Measurements from ENCODE around the gene NCOR2.
A peak's percentile ranks its signal among the peaks of the same experiment; 100 is the strongest.

NCOR2 gene

GRCh38 chr12:124539084-124540041 lies 28.0 kb downstream of the NCOR2 start:
- Histone ChIP-seq H3K9ac (ENCODE audit: insufficient read length, low read depth) (peak overlapping the region; percentile 6), H3K9me3 (ENCODE audit: insufficient read depth, low read length) (no peaks in the 10 kb centered on the region; the same call in 1 of the 2 replicates), H3K27me3 (ENCODE audit: insufficient read depth, insufficient read length) (no peaks in the 10 kb centered on the region), H3K36me3 (ENCODE audit: insufficient read depth, insufficient read length, low read length) (peaks cover 41% of the 10 kb centered on the region), H3K4me3 (ENCODE audit: insufficient read length, low read depth) (no peak overlapping the region), H3K4me1 (ENCODE audit: insufficient read depth, insufficient read length) (peaks cover 44% of the 10 kb centered on the region)
- DNase-seq (ENCODE audit: low read depth, low spot score) = no peak
- TF ChIP-seq ZNF274 (IDR thresholded peaks at IDR 0.05; ENCODE audit: low read depth, low read length) = no peak
- TF ChIP-seq YY1 (IDR thresholded peaks at IDR 0.05; ENCODE audit: insufficient read depth, insufficient read length) = no peak
- TF ChIP-seq SUZ12 (IDR thresholded peaks at IDR 0.05; ENCODE audit: extremely low read depth, insufficient read depth, insufficient read length) = no peak

GRCh38 chr12:124538194-124539082 lies 29.0 kb downstream of the NCOR2 start:
- Histone ChIP-seq H3K9me3 (ENCODE audit: insufficient read depth, low read length) (no peaks in the 10 kb centered on the region; the same call in 1 of the 2 replicates), H3K9ac (ENCODE audit: insufficient read length, low read depth) (no peak overlapping the region), H3K4me3 (ENCODE audit: insufficient read length, low read depth) (no peak overlapping the region), H3K4me1 (ENCODE audit: insufficient read depth, insufficient read length) (peaks cover 35% of the 10 kb centered on the region), H3K27me3 (ENCODE audit: insufficient read depth, insufficient read length) (no peaks in the 10 kb centered on the region), H3K36me3 (ENCODE audit: insufficient read depth, insufficient read length, low read length) (peaks cover 47% of the 10 kb centered on the region)
- TF ChIP-seq YY1 (IDR thresholded peaks at IDR 0.05; ENCODE audit: insufficient read depth, insufficient read length) = no peak
- TF ChIP-seq SUZ12 (IDR thresholded peaks at IDR 0.05; ENCODE audit: extremely low read depth, insufficient read depth, insufficient read length) = no peak
- TF ChIP-seq ZNF274 (IDR thresholded peaks at IDR 0.05; ENCODE audit: low read depth, low read length) = no peak
- no peak for DNase-seq (ENCODE audit: low read depth, low spot score)

DNA sequence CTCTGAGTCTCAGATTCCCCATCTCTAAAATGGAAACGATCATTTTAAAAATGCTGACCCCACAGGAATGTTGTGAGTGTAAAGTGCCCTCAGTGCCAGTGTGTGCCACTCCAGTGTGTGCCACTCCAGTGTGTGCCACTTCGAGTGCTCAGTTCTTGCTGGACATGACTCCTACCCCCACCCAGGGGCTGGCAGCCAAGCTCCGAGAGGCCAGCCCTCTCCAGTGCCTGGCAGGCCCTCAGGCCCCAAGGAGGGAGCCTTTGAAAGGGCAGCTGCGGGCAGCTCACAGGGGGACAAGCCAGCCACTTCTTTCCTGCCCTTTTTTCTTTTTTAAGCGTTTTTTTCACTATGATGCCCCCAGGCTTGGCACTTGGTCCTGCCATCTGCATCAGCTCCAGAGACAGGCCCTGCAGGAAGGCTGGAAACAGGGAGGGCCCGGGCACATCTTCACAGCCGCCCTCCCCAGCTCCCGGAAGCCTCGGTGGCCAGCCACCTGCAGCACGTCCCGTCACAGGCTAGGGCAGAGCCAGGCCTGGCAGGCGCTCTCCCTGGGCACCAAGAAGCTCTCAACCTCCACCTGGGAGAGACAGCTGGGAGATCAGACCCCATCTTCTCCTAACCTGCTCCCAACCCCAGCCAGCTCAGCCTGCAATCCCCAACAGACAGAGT lies 29.8 kb downstream of the NCOR2 start:
- Histone ChIP-seq H3K4me3 (ENCODE audit: insufficient read length, low read depth) (no peak overlapping the region), H3K9ac (ENCODE audit: insufficient read length, low read depth) (no peak overlapping the region), H3K27me3 (ENCODE audit: insufficient read depth, insufficient read length) (no peaks in the 10 kb centered on the region), H3K36me3 (ENCODE audit: insufficient read depth, insufficient read length, low read length) (peaks cover 47% of the 10 kb centered on the region), H3K4me1 (ENCODE audit: insufficient read depth, insufficient read length) (peaks cover 33% of the 10 kb centered on the region), H3K9me3 (ENCODE audit: insufficient read depth, low read length) (no peaks in the 10 kb centered on the region; the same call in 1 of the 2 replicates)
- DNase-seq (ENCODE audit: low read depth, low spot score) = no peak
- TF ChIP-seq SUZ12 (IDR thresholded peaks at IDR 0.05; ENCODE audit: extremely low read depth, insufficient read depth, insufficient read length) (no peak), YY1 (IDR thresholded peaks at IDR 0.05; ENCODE audit: insufficient read depth, insufficient read length) (no peak), ZNF274 (IDR thresholded peaks at IDR 0.05; ENCODE audit: low read depth, low read length) (no peak)

GRCh38 chr12:124536641-124537040 lies 30.8 kb downstream of the NCOR2 start:
- H3K9ac ChIP-seq (ENCODE audit: insufficient read length, low read depth) = no peak overlapping the region
- peaks cover 33% of the 10 kb centered on the region for H3K4me1 ChIP-seq (ENCODE audit: insufficient read depth, insufficient read length)
- TF ChIP-seq SUZ12 (IDR thresholded peaks at IDR 0.05; ENCODE audit: extremely low read depth, insufficient read depth, insufficient read length) = no peak
- no peak for TF ChIP-seq ZNF274 (IDR thresholded peaks at IDR 0.05; ENCODE audit: low read depth, low read length)
- no peak for TF ChIP-seq YY1 (IDR thresholded peaks at IDR 0.05; ENCODE audit: insufficient read depth, insufficient read length)
- H3K27me3 ChIP-seq (ENCODE audit: insufficient read depth, insufficient read length) = no peaks in the 10 kb centered on the region
- H3K4me3 ChIP-seq (ENCODE audit: insufficient read length, low read depth) = no peak overlapping the region
- no peak for DNase-seq (ENCODE audit: low read depth, low spot score)
- H3K36me3 ChIP-seq (ENCODE audit: insufficient read depth, insufficient read length, low read length) = peaks cover 40% of the 10 kb centered on the region
- no peaks in the 10 kb centered on the region for H3K9me3 ChIP-seq (ENCODE audit: insufficient read depth, low read length)

GRCh38 chr12:124534776-124535740 lies 32.4 kb downstream of the NCOR2 start:
- TF ChIP-seq SUZ12 (IDR thresholded peaks at IDR 0.05; ENCODE audit: extremely low read depth, insufficient read depth, insufficient read length) (no peak), ZNF274 (IDR thresholded peaks at IDR 0.05; ENCODE audit: low read depth, low read length) (no peak), YY1 (IDR thresholded peaks at IDR 0.05; ENCODE audit: insufficient read depth, insufficient read length) (no peak)
- no peak overlapping the region for H3K9ac ChIP-seq (ENCODE audit: insufficient read length, low read depth)
- no peak overlapping the region for H3K4me3 ChIP-seq (ENCODE audit: insufficient read length, low read depth)
- peaks cover 33% of the 10 kb centered on the region for H3K4me1 ChIP-seq (ENCODE audit: insufficient read depth, insufficient read length)
- H3K9me3 ChIP-seq (ENCODE audit: insufficient read depth, low read length) = no peaks in the 10 kb centered on the region
- H3K36me3 ChIP-seq (ENCODE audit: insufficient read depth, insufficient read length, low read length) = peaks cover 47% of the 10 kb centered on the region
- no peak for DNase-seq (ENCODE audit: low read depth, low spot score)
- H3K27me3 ChIP-seq (ENCODE audit: insufficient read depth, insufficient read length) = no peaks in the 10 kb centered on the region

GRCh38 chr12:124533456-124533855 lies 34.0 kb downstream of the NCOR2 start:
- H3K36me3 ChIP-seq (ENCODE audit: insufficient read depth, insufficient read length, low read length) = peaks cover 43% of the 10 kb centered on the region
- no peak overlapping the region for H3K4me3 ChIP-seq (ENCODE audit: insufficient read length, low read depth)
- H3K9ac ChIP-seq (ENCODE audit: insufficient read length, low read depth) = no peak overlapping the region
- TF ChIP-seq YY1 (IDR thresholded peaks at IDR 0.05; ENCODE audit: insufficient read depth, insufficient read length) (no peak), ZNF274 (IDR thresholded peaks at IDR 0.05; ENCODE audit: low read depth, low read length) (no peak), SUZ12 (IDR thresholded peaks at IDR 0.05; ENCODE audit: extremely low read depth, insufficient read depth, insufficient read length) (no peak)
- H3K4me1 ChIP-seq (ENCODE audit: insufficient read depth, insufficient read length) = peaks cover 19% of the 10 kb centered on the region
- DNase-seq (ENCODE audit: low read depth, low spot score) = no peak
- no peaks in the 10 kb centered on the region for H3K9me3 ChIP-seq (ENCODE audit: insufficient read depth, low read length)
- no peaks in the 10 kb centered on the region for H3K27me3 ChIP-seq (ENCODE audit: insufficient read depth, insufficient read length)
